GM19397 (cell line): Measurements from ENCODE around the gene SLC7A11.
"Not testable (repeated sequence)": the region's sequence is repeated elsewhere in the genome, so short reads cannot be mapped to it uniquely, and the experiment has no call there.

Experiments
- ATAC-seq: cut with Tn5 transposase; IDR thresholded peaks from one replicate; pipeline ENCODE4 v1.9.1; 2021; ENCODE audit warnings: mild to moderate bottlenecking, moderate library complexity; ENCODE audit not compliant: unreplicated experiment

The SLC7A11 gene

DNA sequence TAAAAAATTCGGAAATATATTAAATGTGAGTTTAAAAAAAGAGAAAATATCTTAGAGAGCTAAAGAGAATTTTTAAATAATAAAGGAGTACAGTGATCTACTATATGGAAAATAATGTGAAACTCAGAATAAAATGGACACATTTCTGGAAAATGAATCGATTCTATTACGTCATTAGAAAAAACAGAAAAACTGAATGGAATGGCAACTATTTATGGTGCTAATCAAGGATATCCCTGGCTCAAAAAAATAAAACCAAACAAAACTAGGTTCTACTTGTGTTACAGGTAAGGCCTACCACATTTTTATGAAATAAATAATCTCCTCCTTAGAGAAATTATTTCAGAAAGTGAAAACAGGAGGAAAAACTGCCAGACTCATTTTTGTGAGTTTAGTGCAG lies 5.5 kb upstream of the SLC7A11 start:
- no peak for ATAC-seq

DNA sequence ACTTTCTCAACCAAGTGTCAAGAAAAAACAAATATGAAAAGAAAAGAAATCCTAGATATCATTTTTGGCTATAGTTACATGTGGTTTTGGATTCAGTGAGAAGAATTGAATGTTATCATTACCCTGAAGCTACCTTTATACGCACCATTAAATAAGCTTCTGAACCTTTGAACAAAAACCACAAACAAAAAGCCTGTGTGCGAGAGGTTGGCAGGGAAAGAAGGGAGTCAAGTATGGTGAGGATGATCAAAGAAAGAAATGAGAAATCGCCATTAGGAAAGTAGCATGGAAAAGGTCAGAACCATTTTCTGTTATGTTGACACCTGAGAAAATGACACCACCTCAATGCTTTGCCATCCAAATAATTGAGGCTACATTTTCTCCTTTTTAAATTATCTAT lies 1.2 kb upstream of the SLC7A11 start:
- no peak for ATAC-seq

DNA sequence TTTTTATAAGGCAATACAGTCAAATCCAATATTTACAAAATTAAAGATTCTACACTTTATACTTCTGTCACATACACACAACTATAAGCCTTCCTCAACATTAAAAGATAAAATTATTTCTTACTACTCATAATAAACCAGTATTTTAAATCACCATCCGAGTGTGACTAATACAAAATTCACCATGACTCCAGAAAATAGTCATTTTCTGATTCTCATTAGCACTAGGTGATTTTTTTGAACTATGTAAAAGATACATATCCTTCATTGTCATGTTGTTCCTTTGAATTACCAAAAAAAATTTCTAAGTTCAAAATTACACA lies 646 bp upstream of the SLC7A11 start:
- no peak for ATAC-seq

DNA sequence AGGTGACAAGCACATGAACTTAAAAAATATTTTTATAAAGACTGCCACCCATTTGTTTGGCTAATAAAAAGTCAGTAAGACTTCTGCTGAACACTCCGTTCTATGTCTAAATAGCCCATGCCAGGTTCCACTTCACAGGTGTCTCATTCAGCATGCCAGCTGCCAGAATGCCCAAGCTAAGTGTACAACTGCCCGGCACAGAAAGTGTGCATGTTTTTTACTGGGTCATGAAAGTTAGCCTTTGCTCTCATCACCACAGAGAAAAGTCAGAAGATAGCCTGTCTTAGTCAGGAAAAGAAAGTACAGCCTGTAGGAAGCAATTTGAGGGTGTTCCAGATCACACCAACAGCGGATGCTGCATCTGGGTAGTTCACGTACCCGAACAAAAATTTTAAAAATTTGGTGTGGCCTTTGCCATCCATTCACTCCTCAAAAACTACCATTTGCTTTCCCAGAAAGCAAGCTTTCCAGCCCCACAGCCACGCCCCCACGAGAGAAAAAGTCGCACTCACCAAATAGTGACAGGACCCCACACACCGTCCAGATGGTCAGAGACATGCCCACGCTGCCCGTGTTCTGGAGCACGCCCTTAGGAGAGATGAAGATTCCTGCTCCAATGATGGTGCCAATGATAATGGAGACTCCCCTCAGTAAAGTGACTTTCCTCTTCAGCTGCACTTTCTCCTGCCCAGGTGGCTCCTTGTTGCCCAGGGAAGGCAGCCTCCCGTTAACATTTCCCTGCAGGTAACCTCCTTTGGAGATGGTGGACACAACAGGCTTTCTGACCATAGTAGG lies 671 bp downstream of the SLC7A11 start:
- ATAC-seq, result no peak

DNA sequence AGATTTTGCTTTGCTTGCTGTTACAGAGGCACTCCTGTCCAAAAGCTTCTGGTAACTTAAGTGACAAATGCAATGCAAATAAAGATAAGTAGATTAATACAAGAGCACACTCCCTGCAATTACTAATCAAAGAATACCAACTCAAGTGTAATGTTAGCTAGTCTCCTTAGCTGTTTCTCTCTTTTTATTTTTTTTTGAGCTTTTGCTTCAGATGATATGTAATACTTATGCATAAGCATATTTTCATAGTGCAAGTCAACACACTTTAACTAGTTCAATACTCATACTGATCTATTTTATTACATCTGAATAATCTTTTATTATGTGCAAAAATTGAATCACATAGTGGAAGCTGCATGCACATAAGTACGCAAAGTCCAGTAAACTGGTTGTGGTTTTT lies 2.7 kb downstream of the SLC7A11 start:
- ATAC-seq, result no peak

DNA sequence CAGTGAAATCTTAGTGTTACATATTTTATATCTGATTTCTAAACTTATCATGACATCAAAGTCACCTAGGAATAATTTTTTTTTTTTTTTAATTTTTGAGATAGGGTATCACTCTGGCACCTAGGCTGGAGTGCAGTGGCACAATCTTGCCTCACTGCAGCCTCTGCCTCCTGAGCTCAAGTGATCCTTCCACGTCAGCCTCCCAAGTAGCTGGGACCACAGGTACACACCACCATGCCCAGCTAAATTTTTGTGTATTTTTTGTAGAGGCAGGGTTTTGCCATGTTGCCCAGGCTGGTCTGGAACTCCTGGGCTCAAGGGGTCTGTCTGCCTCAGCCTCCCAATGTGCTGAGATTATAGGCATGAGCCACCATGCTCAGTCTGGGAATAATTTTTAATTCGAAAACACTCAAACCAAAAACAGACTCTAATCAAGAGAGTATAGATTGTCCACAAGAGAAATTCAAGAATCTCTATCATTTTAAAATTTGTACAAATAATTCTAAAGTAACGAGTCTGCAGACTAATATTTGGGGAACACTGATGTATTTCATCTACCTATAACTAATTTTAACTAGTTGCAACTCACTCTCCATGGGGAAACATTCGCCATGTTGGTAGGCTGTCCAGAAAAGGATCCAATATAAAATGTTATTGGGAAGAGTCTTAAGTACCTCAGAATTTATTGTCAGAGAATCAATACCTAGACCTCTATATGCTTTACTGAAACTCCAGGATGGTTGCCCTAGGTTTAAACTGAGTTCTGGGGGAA lies 3.4 kb downstream of the SLC7A11 start:
- no peak for ATAC-seq

DNA sequence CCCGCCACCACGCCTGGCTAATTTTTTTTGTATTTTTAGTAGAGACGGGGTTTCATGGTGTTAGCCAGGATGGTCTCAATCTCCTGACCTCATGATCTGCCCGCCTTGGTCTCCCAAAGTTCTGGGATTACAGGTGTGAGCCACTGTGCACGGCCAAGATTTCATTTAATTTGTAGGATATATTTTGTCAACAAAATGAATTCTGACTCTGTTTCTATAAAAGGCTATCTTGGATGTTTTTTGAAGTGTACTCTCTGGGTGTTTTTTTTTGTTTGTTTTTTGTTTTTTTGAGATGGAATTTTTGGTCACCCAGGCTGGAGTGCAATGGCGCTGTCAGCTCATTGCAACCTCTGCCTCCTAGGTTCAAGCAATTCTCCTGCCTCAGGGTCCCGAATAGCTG lies 5.0 kb downstream of the SLC7A11 start:
- ATAC-seq, result not testable (repeated sequence)

DNA sequence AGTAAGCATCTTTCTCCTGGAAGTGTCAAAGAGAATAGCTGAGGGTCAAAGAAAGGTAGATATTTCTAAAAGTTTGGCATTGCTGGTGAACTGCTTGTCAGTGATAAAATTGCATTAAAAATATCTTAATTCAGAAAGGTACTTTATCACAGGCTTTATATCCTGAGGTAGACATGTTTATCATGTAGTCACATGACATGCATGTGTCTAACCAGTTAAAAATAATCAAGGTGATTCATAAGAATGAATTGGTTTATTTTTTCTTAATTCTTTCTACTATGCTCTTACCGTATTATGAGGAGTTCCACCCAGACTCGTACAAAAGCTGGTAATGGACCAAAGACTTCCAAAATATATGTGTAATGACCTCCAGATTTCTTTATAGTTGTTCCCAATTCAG lies 6.1 kb downstream of the SLC7A11 start:
- ATAC-seq, result no peak

DNA sequence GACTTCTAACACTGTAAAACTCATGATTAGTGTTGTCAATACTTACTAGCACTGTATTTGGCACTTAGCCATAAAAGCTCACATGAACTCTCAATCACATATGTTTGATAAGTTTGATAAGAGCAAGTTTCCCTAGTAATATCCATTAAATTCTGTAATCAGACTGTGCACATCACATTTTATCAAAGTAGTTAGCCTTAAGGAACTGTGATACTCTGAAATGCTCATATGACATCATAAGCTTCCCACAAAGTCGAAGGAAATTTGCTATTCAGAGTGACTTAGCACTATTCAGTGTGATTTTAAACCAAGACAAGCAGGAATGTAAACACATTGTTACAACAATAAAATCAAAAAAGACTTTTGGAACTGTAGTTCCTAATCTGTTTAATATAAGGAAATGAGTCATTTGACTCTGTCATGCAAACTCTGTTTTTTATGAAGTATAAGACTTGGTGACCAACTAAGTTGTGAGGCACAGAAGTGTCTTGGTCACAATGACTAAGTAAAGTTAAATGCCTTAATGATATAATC lies 6.7 kb downstream of the SLC7A11 start:
- ATAC-seq, result no peak

DNA sequence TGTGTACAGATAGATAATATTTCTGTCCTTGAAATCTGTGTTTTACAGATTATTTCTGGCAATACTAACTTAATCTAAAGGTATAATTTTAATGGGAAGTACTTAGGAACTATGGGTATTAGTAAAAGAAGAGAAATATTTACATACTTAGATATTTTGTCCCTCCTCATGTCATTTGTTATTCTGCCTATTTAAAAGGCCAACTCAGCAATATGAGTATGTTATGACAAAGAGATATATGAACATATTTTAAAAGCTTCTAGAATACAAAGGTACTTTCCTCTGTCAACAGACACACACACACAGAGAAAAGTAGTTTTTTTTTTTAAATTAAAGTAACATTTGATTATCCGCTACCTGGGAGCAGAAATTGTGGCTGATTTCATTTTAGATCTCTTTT lies 7.9 kb downstream of the SLC7A11 start:
- ATAC-seq, result no peak

DNA sequence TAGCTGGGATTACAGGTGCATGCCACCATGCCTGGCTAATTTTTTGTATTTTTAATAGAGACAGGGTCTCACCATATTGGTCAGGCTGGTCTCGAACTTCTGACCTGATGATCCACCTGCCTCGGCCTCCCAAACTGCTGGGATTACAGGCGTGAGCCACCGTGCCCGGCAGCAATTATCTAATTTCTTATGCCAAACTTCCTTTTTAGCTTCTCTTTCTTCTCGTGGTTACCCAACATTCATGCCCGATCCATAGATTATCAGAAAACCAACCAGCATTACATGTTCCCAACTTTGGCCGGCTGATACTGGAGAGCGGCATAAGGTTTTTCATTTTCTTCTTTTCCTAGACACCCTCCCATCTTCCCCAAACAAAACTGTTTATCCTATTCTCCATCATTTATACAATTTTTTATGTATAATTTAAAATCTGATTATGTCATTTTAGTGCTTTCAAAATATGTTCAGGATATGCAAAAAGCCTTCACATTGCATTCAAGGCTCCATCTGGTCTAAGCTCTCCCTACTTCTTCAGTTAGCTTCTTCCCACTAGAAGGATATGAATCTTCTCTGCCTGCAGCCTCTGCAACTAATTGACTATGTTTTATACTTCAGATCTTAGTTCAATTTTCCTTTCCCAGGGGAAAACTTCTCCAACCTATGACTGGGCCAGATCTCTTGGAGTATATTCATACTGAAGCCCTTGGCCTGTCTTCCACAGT lies 8.7 kb downstream of the SLC7A11 start:
- no peak for ATAC-seq

DNA sequence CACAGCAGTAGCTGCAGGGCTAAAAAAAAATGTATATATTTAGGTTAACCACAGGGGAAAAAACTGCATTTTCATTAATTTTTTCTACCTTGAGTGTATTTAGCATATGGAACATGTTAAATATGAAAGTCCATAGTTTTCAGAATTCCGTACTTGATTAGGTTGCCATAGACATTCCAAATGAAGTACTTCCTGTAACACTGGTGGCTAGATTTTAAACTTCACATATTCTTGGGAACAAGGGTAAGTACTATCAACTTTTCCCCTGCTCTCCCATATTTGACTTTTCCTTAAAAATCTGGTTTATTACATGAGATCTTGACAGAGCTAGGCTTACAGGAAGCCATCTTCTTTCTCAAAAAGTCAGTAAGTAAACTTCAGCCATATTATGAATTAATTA lies 9.8 kb downstream of the SLC7A11 start:
- ATAC-seq, result no peak

DNA sequence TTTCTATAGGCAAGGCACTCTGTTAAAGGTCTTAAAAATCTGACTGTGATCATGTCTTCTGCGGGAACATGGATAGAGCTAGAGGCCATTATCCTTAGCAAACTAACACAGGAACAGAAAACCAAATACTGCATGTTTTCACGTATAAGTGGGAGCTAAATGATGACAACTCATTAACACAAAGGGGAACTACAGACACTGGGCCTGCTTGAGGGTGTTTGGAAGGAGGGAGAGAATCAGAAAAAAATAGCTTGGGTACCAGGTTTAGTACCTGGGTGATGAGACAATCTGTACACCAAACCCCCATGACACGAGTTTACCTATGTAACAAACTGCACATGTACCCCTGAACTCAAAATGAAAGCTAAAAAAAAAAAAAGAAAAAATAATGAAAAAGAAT lies 12.1 kb downstream of the SLC7A11 start:
- ATAC-seq, result no peak

DNA sequence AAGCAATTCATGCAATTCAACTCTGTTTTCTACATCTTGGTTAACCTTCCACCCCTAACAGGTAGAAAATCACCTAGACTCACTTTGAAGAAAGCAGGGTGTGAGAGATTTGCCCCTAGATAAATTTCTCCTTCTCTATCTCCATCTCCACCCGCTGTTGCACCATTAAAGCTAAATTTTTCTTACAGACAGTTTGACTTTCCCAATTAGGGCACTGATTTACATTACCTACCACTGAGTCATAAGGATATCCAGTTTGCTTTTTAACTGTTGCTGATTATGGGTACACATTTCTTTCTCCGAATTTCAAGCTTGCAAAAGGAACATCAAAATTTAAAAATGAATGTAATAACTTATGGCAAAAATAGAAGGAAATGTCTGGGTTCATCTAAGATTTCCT lies 13.0 kb downstream of the SLC7A11 start:
- no peak for ATAC-seq

DNA sequence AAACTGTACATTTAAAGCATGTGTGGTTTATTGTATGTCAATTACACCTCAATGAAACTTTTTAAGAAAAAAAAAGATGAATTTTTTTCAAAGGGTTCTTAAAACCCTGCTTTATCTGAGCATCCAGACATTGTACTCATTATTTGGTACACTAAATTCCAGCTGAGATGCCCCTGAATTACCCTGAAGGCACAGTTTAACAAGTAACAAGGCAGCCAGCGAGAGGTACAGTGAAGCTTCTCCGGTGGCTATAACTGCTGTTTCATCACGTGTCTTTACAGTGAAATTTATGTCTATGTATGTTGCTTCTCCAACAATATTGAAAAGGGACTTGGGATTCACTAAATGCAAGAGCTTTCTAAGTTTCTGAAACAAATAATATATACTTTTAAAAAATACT lies 15.8 kb downstream of the SLC7A11 start:
- no peak for ATAC-seq

DNA sequence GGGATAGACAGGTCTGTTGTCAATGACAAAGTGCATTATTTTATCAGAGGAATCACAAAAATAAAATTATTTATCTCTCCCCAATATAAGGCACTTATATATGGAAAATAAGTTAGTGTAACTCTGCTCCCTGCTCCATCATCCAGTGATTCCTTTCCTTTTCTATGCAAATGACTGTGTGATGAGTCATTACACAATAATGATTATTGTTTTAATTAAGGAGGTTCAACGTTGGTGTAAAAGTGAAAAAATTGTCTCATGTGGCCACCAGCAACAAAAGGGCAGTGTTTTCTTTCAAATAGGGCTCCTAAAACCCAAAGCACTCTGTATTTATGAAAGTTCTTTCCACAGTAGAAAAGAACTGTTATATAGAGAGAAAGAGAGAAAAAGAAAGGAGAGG lies 16.7 kb downstream of the SLC7A11 start:
- no peak for ATAC-seq

DNA sequence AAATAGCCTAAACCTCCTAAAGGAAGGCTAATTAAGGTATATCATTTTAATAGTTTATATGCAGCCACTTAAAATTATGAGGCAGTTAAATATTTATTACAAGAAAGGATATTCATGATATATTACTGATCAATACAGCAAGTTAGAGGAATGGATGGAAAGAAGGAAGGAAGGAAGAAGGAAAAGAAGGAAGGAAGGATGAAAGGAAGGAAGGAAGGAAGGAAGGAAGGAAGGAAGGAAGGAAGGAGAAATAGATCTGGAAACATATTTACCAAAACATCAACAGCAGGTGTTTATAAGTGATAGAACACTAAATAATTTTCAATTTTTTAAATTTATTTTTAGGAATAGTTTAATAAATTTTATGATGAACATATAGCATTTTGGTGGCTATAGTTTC lies 17.5 kb downstream of the SLC7A11 start:
- ATAC-seq, result no peak

DNA sequence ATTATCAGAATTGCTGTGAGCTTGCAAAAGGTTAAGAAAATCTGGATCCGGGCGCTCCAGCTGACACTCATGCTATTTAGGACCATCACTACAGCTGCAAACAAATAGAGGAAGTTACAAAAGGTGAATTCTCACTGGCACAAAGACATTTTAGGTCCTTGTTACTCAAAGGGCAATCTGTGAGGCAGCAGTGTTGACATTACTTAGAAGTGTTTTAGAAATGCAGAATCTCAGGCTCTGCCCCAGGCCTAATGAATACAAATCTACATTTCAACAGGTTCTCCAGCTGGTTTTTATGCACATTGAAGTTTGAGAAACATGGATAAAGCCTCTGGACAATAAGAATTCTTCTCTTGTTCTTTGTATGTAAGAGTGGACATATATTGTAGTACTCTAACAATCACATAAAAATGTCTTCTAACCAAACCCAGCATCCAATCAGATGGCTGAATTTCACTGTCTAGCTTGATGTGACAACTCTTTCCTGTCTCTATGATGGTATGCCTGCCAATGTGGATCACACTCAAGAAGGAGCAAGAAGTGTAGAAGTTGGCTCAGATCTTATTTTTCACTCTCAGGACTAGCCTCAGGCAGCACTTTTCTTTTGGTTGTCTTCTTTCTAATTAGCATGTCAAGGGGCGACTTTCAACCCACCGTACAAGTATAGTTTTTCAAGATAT lies 18.8 kb downstream of the SLC7A11 start:
- peak; percentile 62 for ATAC-seq

DNA sequence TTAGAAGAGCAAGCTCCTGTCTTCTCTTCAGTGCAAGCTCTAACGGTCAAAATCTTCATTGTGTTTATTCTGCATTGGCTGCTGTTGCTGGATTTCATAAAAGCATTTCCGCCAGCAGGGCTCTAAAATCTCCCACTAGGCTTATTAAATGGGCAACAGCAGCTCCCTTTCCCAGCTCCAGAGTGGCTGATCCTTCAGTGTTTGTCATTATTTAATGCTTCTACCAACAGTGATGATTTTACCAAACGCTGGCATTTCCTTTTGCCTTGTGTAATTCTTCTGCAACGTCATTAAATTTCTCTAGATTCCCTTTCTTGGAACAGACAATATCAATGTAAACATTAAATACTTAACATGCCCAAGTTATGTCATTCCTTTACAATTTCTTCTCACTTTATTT lies 20.1 kb downstream of the SLC7A11 start:
- ATAC-seq, result no peak

DNA sequence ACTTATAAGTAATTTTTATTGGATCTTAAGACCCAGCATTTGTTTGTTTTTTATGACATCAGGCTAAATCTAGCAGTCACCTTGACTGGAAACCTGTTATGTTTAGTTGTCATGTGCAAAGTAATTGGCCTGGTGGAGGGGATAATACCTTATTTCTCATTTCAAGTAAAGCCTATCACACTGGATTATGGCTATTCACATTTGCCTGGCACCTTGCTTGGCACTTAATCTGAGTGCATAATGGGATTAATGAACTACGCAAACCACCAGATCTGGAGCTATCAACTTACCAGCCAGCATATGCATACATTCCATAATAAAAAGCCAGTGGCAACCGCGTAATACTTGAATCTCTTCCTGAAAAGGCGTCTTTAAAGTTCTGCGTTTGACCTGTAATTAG lies 23.2 kb downstream of the SLC7A11 start:
- no peak for ATAC-seq

DNA sequence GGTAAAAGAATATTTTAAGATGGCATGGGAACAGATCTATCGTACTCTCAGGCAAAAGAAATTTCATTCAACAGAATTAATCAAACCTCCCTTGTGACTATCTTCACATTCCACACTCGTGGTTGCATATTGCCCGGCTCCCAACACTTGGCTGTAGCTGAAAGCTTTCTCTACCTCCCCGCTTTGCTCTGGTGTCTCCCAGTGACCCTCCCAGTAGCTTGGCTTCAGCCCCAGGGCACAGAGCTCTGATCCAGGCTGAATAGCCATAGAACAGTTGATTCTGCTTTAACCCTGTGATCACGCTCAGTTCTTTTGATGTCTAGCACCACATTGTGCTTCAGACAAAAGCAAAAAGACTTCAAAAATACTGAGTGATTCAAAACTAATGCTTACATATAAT lies 24.6 kb downstream of the SLC7A11 start:
- ATAC-seq, result no peak
